GM21423 (cell line): ENCODE data around the gene CNDP2.
"Not testable (repeated sequence)": the region's sequence is repeated elsewhere in the genome, so short reads cannot be mapped to it uniquely, and the experiment has no call there.

Experiments used
- ATAC-seq: cut with Tn5 transposase; IDR thresholded peaks from one replicate; pipeline ENCODE4 v1.9.1; 2021; ENCODE audit warnings: mild to moderate bottlenecking, moderate library complexity; ENCODE audit not compliant: unreplicated experiment

Gene CNDP2

GRCh38 chr18:74516271-74517235, 20.4 kb downstream of the CNDP2 start:
- ATAC-seq: no peak

- ATAC-seq: no peak
These were observed 21.1 kb downstream of the CNDP2 start for GRCh38 chr18:74517236-74517630.

- ATAC-seq: no peak
These were observed 22.5 kb downstream of the CNDP2 start for GRCh38 chr18:74518456-74519295.

GRCh38 chr18:74519320-74520095, 23.3 kb downstream of the CNDP2 start:
- no peak for ATAC-seq

- ATAC-seq: no peak
These were observed 24.1 kb downstream of the CNDP2 start for GRCh38 chr18:74520096-74520833.

GRCh38 chr18:74521068-74521725, 25.0 kb downstream of the CNDP2 start:
- no peak for ATAC-seq

- no peak for ATAC-seq
These were observed 26.7 kb downstream of the CNDP2 start for GRCh38 chr18:74522635-74523548.

GRCh38 chr18:74524097-74524496, 27.9 kb downstream of the CNDP2 start:
- ATAC-seq: no peak

GRCh38 chr18:74524915-74525314, 28.8 kb downstream of the CNDP2 start:
- not testable (repeated sequence) for ATAC-seq

- ATAC-seq: no peak
These were observed 29.6 kb downstream of the CNDP2 start for GRCh38 chr18:74525741-74526140.

- ATAC-seq: no peak
These were observed 30.3 kb downstream of the CNDP2 start for GRCh38 chr18:74526488-74526887.

- peak; percentile 69 for ATAC-seq
These were observed 32.3 kb downstream of the CNDP2 start for GRCh38 chr18:74528478-74528877.

GRCh38 chr18:74528913-74529312, 32.8 kb downstream of the CNDP2 start:
- no peak for ATAC-seq

- no peak for ATAC-seq
These were observed 33.2 kb downstream of the CNDP2 start for GRCh38 chr18:74529378-74529777.

- no peak for ATAC-seq
These were observed 33.8 kb downstream of the CNDP2 start for GRCh38 chr18:74529811-74530583.

GRCh38 chr18:74530584-74530862, 34.4 kb downstream of the CNDP2 start:
- ATAC-seq: no peak

GRCh38 chr18:74531043-74531442, 34.9 kb downstream of the CNDP2 start:
- no peak for ATAC-seq

GRCh38 chr18:74532511-74533025, 36.4 kb downstream of the CNDP2 start:
- ATAC-seq: no peak
